GM23248 (cell line): Measurements from ENCODE around the gene RASA3. TPM values are rescaled to one million over a fixed set of nuclear protein-coding genes. Genes with fewer than 3 reads are reported as not detected.

Source experiments
- DNase-seq: peaks from one replicate; pipeline ENCODE4 v3.0.0-alpha.2; 2015
- H2AFZ ChIP-seq: fragments of 200-600 bp; sonication (generic); 2 replicates; pipeline ENCODE4 v1.6.1; 2016; ENCODE audit warnings: antibody characterized with exemption
- H3F3A ChIP-seq: fragments of 200-600 bp; sonication (generic); 2 replicates; pipeline ENCODE4 v1.6.1; 2016; ENCODE audit warnings: mild to moderate bottlenecking, antibody characterized with exemption, mixed run types; ENCODE audit not compliant: insufficient read depth
- H3K27ac ChIP-seq: fragments of 200-600 bp; sonication (generic); 2 replicates; pipeline ENCODE4 v1.5.1; 2016; ENCODE audit warnings: mild to moderate bottlenecking
- H3K27me3 ChIP-seq: fragments of 200-600 bp; sonication (generic); replicated peaks from 2 replicates; pipeline ENCODE4 v1.6.1; 2016; ENCODE audit warnings: mild to moderate bottlenecking; ENCODE audit not compliant: insufficient read depth
- H3K36me3 ChIP-seq: fragments of 200-600 bp; sonication (generic); 2 replicates; pipeline ENCODE4 v1.6.1; 2016; ENCODE audit warnings: low read depth, mild to moderate bottlenecking
- H3K4me1 ChIP-seq: fragments of 200-600 bp; sonication (generic); 2 replicates; pipeline ENCODE4 v1.6.1; 2016; ENCODE audit warnings: mild to moderate bottlenecking; ENCODE audit not compliant: insufficient read depth
- H3K4me2 ChIP-seq: fragments of 200-600 bp; sonication (generic); one replicate; pipeline ENCODE4 v1.6.1; 2016; ENCODE audit warnings: mild to moderate bottlenecking; ENCODE audit not compliant: unreplicated experiment
- H3K4me3 ChIP-seq: fragments of 200-600 bp; sonication (generic); 2 replicates; pipeline ENCODE4 v1.5.1; 2016; ENCODE audit warnings: mild to moderate bottlenecking
- H3K79me2 ChIP-seq: fragments of 200-600 bp; sonication (generic); 2 replicates; pipeline ENCODE4 v1.6.1; 2016; ENCODE audit warnings: mild to moderate bottlenecking; ENCODE audit not compliant: insufficient read depth
- H3K9ac ChIP-seq: fragments of 200-600 bp; sonication (generic); 2 replicates; pipeline ENCODE4 v1.6.1; 2016; ENCODE audit warnings: mild to moderate bottlenecking
- H3K9me2 ChIP-seq: fragments of 200-600 bp; sonication (generic); 2 replicates; pipeline ENCODE4 v1.6.1; 2016; ENCODE audit warnings: mixed run types, mild to moderate bottlenecking, moderate library complexity; ENCODE audit not compliant: insufficient read depth
- H3K9me3 ChIP-seq: fragments of 200-600 bp; sonication (generic); one replicate; pipeline ENCODE4 v1.6.1; 2017; ENCODE audit warnings: low read depth
- H4K20me1 ChIP-seq: fragments of 200-600 bp; sonication (generic); 2 replicates; pipeline ENCODE4 v1.6.0; 2016; ENCODE audit not compliant: insufficient read depth
- EZH2 ChIP-seq: fragments of 200-600 bp; sonication (generic); IDR thresholded peaks from 2 replicates; pipeline ENCODE4 v1.6.1; 2018; ENCODE audit warnings: antibody characterized with exemption, mild to moderate bottlenecking; ENCODE audit not compliant: insufficient read depth, poor library complexity, severe bottlenecking
- EZH2phosphoT487 ChIP-seq: fragments of 200-600 bp; sonication (generic); IDR thresholded peaks from 2 replicates; pipeline ENCODE4 v1.6.1; 2018; ENCODE audit warnings: antibody characterized with exemption, moderate library complexity, mild to moderate bottlenecking, low read depth; ENCODE audit not compliant: insufficient read depth
- WGBS, 2 experiments: methylation state at CpG; one replicate each; pipeline ENCODE4 v1.1.6; 2015 to 2017; ENCODE audit warnings: low lambda C conversion rate in 2 of 2, low coverage in 1 of 2; ENCODE audit errors: missing lambda C conversion rate in 2 of 2; 5-methylcytosine and 5-hydroxymethylcytosine counted together
- in situ Hi-C: fragments of 300-500 bp; cut with MboI; formaldehyde crosslinking; loops from 2 replicates; pipeline ENCODE4 v1.15.0; 2020
- polyA plus RNA-seq: library from polyadenylated mRNA; unstranded; fragments of >200 nt; fragmentation: Nextera tagmentation; extraction: Ambion mirVana; gene quantifications from 2 replicates; pipeline ENCODE4 v1.2.1, GENCODE V29; 2016
- total RNA-seq: library from RNA; depleted of rRNA; stranded (reverse); fragments of >200 nt; shearing (Covaris generic); gene quantifications from 2 replicates; pipeline ENCODE4 v1.2.3, GENCODE V29; 2014

RASA3 gene
- total and polyA plus RNA-seq, 2 experiments from 2014 or later, result 34.3 to 36.7 TPM

DNA sequence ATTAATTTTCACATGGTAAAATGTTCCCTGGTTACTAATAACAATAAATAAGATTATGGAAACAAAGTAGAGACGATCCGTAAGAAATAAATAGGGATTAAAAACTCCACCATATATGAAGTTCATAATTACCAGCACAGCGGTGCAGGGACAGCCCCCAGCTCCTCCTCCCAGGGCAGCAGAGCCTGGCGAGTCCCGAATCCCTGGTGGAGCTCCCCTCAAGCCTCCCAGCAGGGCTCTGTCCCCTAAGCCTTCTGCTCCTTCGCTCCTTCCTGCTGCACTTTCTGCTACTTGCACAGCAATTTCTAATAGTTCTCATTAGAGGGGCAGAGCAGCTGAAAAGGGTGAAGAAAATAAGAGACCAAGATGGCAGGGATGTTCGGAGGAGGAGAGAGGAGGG, 43.6 kb downstream of the RASA3 start:
- Histone ChIP-seq H3F3A (peaks cover 6% of the 10 kb centered on the region), H3K9ac (no peak overlapping the region), H3K9me3 (no peaks in the 10 kb centered on the region), H3K36me3 (no peaks in the 10 kb centered on the region), H3K4me2 (no peak overlapping the region), H3K27ac (no peak overlapping the region), H2AFZ (no peak overlapping the region), H3K9me2 (no peaks in the 10 kb centered on the region), H3K4me3 (no peak overlapping the region), H3K27me3 (no peaks in the 10 kb centered on the region), H3K4me1 (no peaks in the 10 kb centered on the region), H4K20me1 (peaks cover 5% of the 10 kb centered on the region; the same call in 1 of the 2 replicates), H3K79me2 (peaks cover 68% of the 10 kb centered on the region)
- in situ Hi-C loops, result no loop called here
- TF ChIP-seq EZH2phosphoT487 (no peak), EZH2 (no peak)
- no peak for DNase-seq
- 96 to 98% methylated on average over 6 to 7 of the region's 7 CpGs for WGBS, 2 experiments

DNA sequence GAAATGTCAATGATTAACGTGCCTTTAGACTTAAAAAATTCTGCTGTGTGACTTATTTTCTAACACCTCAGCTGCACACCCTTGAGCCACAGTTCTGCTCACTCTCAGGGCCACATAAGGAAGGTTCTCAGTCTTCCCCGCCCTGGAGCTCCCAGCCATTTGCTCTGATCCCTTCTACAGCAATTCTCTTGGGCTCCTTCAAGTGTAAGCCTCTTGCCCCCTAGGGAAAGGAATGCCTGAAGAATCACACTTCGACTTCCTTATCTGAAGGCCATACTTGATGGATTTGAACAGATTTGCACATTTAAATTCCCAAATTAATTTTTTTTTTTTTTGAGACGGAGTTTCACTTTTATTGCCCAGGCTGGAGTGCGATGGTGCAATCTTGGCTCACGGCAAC, 44.2 kb downstream of the RASA3 start:
- Histone ChIP-seq H3K9me2 (no peaks in the 10 kb centered on the region), H4K20me1 (no peaks in the 10 kb centered on the region), H3K27me3 (no peaks in the 10 kb centered on the region), H3K4me2 (no peak overlapping the region), H2AFZ (no peak overlapping the region), H3K27ac (no peak overlapping the region), H3K79me2 (peaks cover 64% of the 10 kb centered on the region), H3F3A (peaks cover 7% of the 10 kb centered on the region), H3K36me3 (no peaks in the 10 kb centered on the region), H3K9ac (no peak overlapping the region), H3K9me3 (no peaks in the 10 kb centered on the region), H3K4me3 (no peak overlapping the region), H3K4me1 (no peaks in the 10 kb centered on the region)
- TF ChIP-seq EZH2phosphoT487 (no peak), EZH2 (no peak)
- in situ Hi-C loops, result no loop called here
- no peak for DNase-seq
- 74 to 82% methylated on average over 6 of the region's 6 CpGs for WGBS, 2 experiments

DNA sequence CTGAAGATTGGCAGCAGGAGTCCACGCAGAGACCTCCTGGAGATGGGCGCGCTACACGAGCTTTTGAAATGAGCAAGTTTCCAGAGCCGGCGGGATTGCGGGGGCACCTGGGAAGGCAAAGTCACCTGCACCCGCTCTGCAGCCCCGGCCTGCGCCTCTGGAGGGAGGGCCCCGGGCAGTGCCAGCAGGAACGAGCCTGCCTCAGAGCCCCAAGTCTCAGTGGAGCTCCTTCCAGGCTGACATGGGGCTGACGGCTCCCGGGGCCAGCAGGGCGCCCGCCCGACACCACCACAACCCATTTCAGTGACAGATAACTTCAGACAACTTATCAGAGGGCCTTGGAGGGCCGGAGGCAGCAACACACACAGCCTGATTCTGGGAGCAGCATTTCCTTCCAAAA, 45.0 kb downstream of the RASA3 start:
- no peaks in the 10 kb centered on the region for H3K27me3 ChIP-seq
- WGBS, 2 experiments, result 90% methylated on average over 17 of the region's 18 CpGs
- no peaks in the 10 kb centered on the region for H4K20me1 ChIP-seq
- H3K79me2 ChIP-seq, result peaks cover 64% of the 10 kb centered on the region
- no peaks in the 10 kb centered on the region for H3K9me3 ChIP-seq
- H2AFZ ChIP-seq, result no peak overlapping the region
- H3K27ac ChIP-seq, result no peak overlapping the region
- H3K36me3 ChIP-seq, result no peaks in the 10 kb centered on the region
- no peak for DNase-seq
- in situ Hi-C loops, result no loop called here
- H3K4me3 ChIP-seq, result no peak overlapping the region
- no peaks in the 10 kb centered on the region for H3K9me2 ChIP-seq
- TF ChIP-seq EZH2phosphoT487 (no peak), EZH2 (no peak)
- H3K9ac ChIP-seq, result no peak overlapping the region
- peaks cover 14% of the 10 kb centered on the region; the same call in 1 of the 2 replicates for H3F3A ChIP-seq
- no peaks in the 10 kb centered on the region for H3K4me1 ChIP-seq
- no peak overlapping the region for H3K4me2 ChIP-seq

DNA sequence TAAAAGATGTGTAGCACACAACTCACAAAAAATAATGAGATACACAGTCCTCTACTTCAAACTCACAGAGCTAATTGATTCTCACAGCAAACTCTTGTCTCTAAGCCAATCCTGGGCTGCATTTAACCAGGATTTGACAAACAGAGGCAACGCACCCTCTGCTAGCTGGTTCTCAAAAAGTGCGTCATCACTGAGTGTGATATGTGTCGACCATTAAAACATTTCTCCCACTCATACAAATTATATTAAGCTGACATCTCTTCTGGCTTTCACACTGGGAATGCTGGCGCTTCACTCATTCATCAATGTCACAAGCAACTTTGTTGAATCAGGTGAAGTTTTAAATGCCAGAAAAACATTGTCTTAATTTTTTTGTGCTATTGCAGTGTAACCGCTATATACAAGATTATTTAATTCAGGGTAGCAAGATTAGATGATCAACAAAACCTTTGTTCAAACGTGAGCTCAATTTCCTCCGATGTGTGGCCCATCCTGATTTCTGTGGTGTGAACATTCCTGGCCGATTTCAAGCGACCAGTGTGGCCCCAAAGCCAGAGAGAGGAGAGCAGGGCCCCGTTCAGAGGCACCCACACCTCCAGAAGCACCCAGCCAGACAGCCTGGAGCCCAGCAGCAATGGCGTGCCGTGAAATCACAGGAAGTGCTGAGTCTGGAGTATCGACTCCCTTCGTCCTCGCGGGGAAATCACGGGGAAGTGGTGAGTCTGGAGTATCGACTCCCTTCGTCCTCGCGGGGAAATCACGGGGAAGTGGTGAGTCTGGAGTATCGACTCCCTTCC, 49.4 kb downstream of the RASA3 start:
- Histone ChIP-seq H3K4me1 (peaks cover 12% of the 10 kb centered on the region), H3K27me3 (no peaks in the 10 kb centered on the region), H3K9ac (no peak overlapping the region), H3K36me3 (no peaks in the 10 kb centered on the region), H3F3A (peaks cover 20% of the 10 kb centered on the region), H2AFZ (no peak overlapping the region), H3K79me2 (peaks cover 62% of the 10 kb centered on the region), H3K4me3 (no peak overlapping the region), H3K9me3 (no peaks in the 10 kb centered on the region), H3K9me2 (no peaks in the 10 kb centered on the region), H3K27ac (no peak overlapping the region), H3K4me2 (no peak overlapping the region), H4K20me1 (no peaks in the 10 kb centered on the region)
- DNase-seq, result no peak
- in situ Hi-C loops, result no loop called here
- TF ChIP-seq EZH2phosphoT487 (no peak), EZH2 (no peak)
- 85 to 88% methylated on average over 18 to 23 of the region's 23 CpGs for WGBS, 2 experiments
